NCI-H1436 (cell line): ENCODE measurements around the gene ADISSP.
"Not testable (repeated sequence)": the region's sequence is repeated elsewhere in the genome, so short reads cannot be mapped to it uniquely, and the experiment has no call there.

Experiments
- DNase-seq: peaks from one replicate; lab custom pipeline; 2025; lab: John Stamatoyannopoulos, UW

ADISSP gene

GRCh38 chr20:3797592-3798372, 30.2 kb upstream of the ADISSP start:
- peak; percentile 48 for DNase-seq

- no peak for DNase-seq
Observed at GRCh38 chr20:3797226-3797545, 29.6 kb upstream of the ADISSP start.

GRCh38 chr20:3796477-3797225, 29.1 kb upstream of the ADISSP start:
- no peak for DNase-seq

GRCh38 chr20:3795511-3796468, 28.2 kb upstream of the ADISSP start, which contains the start of gene CDC25B:
Gene CDC25B, plus strand, starts transcription at chr20:3796310. Its CDS starts 222 bp downstream, at chr20:3796532.
- peak; percentile 92 for DNase-seq

- DNase-seq, result no peak
Observed at GRCh38 chr20:3794701-3795420, 27.3 kb upstream of the ADISSP start.

- DNase-seq, result not testable (repeated sequence)
Observed at GRCh38 chr20:3794168-3794567, 26.6 kb upstream of the ADISSP start.

GRCh38 chr20:3789201-3789600, 21.6 kb upstream of the ADISSP start:
- DNase-seq, result not testable (repeated sequence)

- peak; percentile 8 for DNase-seq
Observed at GRCh38 chr20:3788685-3789155, 21.2 kb upstream of the ADISSP start.

- DNase-seq, result no peak
Observed at GRCh38 chr20:3787324-3788014, 19.9 kb upstream of the ADISSP start.

- peak; percentile 80 for DNase-seq
Observed at GRCh38 chr20:3786665-3787323, 19.2 kb upstream of the ADISSP start, which contains the start of gene CENPB. Gene CENPB, minus strand, starts transcription at chr20:3786740. Its CDS starts 257 bp downstream, at chr20:3786483.

GRCh38 chr20:3786126-3786484, 18.6 kb upstream of the ADISSP start:
- DNase-seq, result peak; percentile 31

GRCh38 chr20:3785240-3786125, 17.9 kb upstream of the ADISSP start:
- no peak for DNase-seq

GRCh38 chr20:3784863-3785239, 17.3 kb upstream of the ADISSP start:
- no peak for DNase-seq

- DNase-seq, result no peak
Observed at GRCh38 chr20:3784216-3784853, 16.8 kb upstream of the ADISSP start.

GRCh38 chr20:3783511-3784195, 16.1 kb upstream of the ADISSP start:
- no peak for DNase-seq

GRCh38 chr20:3783068-3783489, 15.5 kb upstream of the ADISSP start:
- DNase-seq, result no peak

- DNase-seq, result no peak
Observed at GRCh38 chr20:3782597-3782996, 15.0 kb upstream of the ADISSP start.
